ENCODE results near the gene GDAP2.

- no peak for TF ChIP-seq CTCF (IDR thresholded peaks at IDR 0.05)
- no peak for TF ChIP-seq POLR2A (IDR thresholded peaks at IDR 0.05)
Measured at GRCh38 chr1:117842408-117843170, 86.8 kb downstream of the GDAP2 start.
